HG03378 (cell line): ENCODE measurements around the gene DTD1.
"Not testable (repeated sequence)": the region's sequence is repeated elsewhere in the genome, so short reads cannot be mapped to it uniquely, and the experiment has no call there.

ENCODE experiments used
- ATAC-seq: cut with Tn5 transposase; IDR thresholded peaks from one replicate; pipeline ENCODE4 v1.9.1; 2021; ENCODE audit warnings: mild to moderate bottlenecking, moderate library complexity; ENCODE audit not compliant: unreplicated experiment

The DTD1 gene

DNA sequence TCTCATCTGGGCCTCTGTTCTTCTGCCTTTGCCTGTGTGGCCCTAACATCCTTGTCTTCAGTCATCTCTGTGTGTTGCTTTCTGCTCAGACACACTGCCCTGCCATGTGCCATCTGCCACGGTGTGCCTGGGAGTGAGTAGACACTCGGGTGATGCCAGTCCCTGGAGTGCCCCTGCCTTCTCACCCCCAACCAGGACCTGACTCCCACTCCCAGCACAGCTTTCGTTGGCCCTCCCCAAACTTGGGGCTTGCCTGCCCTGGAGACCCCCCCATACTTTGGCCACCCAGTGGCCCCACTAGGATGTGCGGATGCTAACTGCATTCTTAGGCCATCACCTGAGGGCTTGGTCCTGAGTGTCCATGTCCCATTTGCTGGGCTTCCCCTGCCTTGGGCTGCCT lies 149.3 kb downstream of the DTD1 start:
- ATAC-seq = no peak

DNA sequence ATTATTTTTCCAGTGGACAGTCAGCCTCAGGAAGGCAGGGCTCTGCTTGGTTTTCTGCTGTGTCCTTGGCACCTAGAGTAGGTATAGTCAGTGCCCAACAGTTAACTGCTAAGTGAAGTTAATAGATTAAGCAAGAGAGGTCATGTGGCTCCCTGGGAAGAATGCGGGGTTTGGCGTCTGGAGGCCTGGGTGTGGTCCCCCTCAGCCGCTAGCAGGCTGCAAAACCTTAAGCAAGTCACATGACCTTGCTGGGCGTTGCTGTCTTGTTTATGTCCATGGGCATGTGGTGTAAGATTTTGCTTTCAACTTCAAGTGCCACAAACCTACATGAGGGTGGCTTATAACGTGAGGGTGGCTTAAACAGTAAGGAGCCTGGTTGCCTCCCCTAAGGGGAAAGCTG lies 150.2 kb downstream of the DTD1 start:
- no peak for ATAC-seq

DNA sequence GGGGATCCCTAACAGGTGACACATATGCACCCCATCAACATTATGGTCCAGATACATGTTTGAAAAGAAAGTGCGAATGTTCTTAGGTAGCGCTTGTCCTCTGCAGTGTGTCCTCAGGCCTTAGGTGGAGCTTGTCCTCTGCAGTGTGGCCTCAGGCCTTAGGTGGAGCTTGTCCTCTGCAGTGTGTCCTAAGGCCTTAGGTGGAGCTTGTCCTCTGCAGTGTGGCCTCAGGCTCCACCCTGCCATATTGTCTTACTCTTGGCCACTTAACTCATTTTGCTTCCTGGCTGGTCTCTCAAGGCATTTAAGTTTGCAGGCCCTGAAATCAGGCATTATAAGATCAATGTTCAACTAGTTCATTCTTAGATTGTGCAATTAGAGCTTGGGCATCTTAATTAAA lies 151.0 kb downstream of the DTD1 start:
- ATAC-seq = no peak

DNA sequence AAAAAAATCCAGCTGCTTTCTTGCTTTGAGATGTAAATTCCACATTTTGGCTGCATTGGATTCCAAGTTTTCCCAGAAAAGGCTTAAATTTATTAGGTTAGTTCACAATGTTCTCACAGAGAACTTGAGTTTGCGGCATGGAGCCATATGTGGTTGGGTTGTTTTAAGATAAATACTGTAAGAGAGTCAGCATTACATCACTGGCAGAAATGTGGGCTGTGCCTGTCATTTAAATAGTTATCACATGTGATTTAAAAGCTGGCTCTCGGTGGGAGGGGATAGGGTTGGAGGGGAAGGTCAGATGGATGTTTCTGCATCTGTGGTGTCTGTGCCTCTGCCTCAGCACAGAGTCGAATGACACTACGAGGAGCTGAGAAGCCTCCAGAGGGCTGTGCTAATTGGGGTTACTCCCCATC lies 151.9 kb downstream of the DTD1 start:
- no peak for ATAC-seq

DNA sequence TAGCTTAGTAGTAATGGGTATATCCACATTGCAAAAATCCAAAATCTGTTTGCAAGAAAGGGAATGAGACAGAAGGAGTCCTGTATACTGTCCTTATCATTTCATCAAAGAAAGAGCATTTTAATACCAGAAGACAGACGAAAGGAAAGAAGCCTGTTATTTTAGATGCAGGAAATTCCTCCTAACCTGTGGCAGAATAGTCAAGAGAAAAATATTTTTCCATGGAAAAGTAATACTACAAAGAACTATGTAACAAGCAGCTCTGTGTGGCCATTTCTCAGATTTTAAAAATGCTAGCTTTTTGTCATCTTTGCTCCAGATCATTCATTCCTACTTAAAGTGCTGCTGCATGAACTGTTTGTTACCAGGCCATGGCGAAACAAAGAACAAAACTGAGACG lies 152.9 kb downstream of the DTD1 start:
- ATAC-seq = no peak

DNA sequence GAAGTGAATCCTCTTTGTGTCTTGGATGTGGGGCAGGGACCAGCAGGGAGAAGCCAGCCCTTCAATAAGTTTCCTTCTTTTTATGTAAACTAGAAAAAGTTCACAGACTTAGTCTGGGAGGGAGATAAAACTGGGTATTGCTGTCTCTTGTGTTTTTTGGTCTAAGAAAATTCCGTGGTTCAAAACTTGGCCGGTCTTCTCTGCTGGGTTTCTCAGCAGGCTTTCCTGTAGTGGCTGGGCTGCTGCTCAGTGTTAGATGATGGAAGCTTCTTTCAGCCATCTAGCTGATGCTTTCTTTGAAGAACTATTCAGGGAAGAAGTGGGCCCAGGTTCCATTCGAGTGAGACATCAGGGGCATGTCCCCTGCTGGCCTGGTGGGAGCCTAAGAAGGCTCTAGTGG lies 155.0 kb downstream of the DTD1 start:
- ATAC-seq = no peak

DNA sequence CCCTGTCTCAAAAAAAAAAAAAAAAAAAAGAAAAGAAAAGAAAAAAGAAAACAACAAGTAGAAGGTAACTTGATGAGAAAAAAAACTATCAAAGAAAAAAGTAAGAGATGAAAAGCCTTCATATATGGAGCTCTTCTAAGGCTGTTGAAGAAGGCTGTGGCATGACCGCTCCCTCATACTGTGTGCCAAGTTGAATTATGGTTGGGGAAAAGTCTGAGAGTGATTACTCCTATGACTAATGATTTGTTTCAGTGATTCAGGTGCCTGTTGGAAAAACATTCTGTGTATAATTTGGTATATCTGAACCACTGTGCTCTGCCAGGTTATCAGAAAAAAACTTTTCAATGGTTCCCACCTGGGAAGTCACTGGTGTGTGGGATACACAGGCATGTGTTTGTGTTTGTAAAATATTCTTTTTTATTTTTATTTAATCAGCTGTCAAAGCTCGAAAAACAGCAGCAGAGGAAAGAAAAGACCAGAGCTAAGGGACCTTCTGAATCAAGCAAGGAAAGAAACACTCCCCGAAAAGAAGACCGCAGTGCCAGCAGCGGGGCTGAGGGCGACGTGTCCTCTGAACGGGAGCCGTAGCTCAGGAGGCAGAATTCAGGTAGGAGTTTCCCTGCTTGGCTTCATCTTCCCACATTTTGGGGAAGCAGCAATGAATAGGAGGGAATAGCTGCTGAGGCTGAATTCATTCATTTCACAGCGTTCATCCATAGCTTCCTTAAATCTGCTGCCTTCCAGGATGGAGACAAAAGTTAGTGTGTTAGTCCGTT lies 156.0 kb downstream of the DTD1 start:
- ATAC-seq = no peak

DNA sequence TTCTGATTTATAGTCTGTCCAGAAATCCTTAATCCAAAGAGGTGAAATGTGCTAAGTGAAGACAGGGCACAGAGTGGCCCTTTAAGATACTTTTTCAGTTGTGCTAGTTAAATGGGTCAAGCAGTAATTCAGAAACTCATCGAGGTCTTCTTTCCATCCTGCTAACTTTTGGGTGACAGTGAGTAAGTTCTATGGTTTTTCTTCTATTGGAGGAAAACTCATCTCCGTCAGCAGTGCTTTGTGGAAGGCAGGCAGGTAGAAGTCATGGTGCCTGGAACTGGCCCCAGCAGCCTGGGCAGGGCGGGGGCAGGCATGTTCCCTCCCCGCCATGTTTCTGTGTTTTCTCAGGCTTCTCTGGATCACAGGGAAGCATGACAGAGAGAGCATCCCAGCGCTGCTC lies 159.2 kb downstream of the DTD1 start:
- no peak for ATAC-seq

DNA sequence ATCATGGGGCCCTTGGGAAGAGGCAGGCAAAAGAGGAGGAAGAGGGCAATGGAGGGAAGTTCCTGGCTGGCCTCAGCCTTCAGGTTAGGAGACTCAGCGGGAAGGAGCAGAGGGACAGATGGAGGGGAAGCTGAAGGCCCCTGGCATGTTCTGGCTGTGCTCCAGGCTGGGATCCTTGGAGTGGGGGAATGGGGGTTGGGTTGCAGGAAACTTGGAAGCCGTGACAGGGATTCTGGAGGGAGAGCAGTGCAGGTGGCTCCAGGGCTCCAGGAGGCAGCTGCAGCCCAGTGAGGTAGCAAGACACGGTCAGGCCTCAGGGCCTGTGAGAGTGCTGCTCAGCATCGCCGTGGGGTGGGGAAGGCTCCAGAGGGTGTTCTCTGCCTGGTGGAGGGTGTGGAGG lies 161.1 kb downstream of the DTD1 start:
- no peak for ATAC-seq

DNA sequence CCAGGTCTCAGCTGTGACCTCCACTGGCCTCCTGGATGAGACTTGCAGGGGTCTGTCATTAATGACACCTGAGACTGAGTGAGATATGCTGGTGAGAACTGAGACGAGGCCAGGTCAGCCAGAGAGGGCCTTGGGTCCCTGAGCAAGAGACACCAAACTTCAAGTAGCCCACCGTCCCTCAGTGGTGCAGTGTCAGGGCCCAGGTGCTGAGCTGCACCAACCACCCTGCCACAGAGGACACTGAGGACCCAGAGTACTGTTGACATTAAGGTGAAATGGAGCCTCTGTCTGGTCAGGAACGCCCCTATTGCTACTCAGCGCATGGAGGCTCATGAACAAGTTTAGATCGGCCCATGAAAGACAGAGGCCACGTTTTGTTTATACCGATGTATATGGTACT lies 161.7 kb downstream of the DTD1 start:
- no peak for ATAC-seq

DNA sequence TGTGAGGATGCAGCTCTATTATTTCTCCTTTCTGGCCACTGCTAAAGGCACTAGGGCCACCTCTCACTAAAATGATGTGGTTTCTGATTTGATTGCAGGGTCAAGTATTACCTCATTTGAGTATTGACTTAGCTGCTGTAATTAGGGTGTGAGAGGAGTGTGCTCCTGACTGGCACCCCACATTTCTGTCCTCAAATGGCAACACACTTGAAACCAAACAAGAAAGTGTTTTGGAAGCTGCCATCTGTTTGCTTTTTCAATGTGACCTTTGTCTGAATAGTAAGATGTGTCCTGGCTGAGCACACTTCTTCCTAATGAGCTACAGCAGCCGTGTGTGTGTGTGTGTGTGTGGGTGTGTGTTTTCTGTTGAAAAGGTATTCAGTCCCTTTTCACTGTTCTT lies 162.9 kb downstream of the DTD1 start:
- ATAC-seq = no peak

DNA sequence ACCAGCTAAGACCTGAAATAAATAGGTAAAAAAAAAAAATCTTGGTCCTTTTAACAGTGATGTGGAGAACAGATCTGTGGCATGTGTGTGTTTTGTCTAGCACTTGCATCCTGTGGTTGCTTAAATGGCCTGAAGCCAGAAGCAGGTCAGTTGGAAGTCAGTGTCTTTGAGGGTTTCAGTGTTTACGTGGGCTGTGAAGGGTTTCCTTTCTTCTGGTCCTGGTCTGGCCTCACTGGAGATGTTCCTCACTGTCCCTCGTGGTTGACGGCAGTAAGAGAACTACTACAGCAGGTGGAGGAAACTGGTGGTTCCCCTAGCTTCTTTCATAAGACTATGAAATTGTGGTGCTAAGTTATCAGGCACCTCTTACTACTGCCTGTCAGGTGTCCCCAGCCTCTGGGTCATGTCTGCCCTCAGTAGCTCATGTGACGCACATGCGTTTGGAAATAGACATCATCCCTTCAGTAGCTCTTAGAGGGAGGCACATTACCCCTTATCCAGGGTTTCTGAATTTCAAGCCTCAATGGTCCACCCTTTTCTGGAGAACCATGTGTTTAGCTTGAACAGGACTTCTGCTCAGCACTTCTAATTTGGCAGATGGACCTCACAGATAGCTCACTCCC lies 166.3 kb downstream of the DTD1 start:
- peak; percentile 99 for ATAC-seq

DNA sequence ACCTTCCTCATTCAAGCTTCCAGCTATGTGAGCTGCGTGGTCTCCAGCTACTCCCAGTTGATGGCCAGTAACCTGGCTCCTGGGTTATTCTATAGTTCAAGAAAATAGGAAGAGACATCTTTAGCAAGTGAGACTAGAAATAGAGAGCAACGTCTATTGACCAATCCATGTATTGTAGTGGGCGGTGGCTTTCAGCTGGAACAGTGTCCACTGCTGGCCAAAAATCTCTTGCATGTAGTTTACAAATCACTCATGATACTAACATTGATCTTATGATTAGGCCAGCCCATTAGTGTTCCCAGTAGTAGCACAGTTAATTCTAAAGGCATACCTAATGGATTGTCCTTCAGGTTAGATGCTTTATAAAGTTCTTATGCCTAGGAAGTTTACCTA lies 166.8 kb downstream of the DTD1 start:
- no peak for ATAC-seq

DNA sequence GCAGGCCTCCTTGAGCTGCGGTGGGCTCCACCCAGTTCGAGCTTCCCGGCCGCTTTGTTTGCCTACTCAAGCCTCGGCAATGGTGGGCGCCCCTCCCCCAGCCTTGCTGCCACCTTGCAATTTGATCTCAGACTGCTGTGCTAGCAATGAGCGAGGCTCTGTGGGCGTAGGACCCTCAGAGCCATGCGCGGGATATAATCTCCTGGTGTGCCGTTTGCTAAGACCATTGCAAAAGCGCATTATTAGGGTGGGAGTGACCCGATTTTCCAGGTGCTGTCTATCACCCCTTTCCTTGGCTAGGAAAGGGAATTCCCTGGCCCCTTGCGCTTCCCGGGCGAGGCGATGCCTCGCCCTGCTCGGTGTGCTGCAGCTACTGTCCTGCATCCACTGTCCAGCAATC lies 173.0 kb downstream of the DTD1 start:
- not testable (repeated sequence) for ATAC-seq

DNA sequence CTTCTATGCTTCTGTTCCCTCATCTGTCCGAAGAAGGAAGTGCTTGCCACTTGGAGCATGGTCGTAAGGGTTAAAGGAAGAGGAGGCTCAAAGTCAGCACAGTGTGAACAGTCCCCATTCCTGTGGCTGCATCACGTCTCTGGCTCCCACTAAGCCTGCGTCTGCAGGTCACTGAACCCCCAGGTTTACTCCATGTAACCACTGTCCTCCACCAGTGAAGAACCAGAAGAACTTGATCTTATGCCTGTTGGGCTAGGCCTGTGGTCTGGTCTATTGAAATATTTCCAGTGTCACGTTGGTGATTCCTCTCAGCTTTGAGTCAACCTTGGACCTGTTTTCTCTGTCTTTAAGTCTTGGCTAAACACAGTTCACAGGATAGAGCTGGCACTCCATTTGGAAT lies 179.8 kb downstream of the DTD1 start:
- no peak for ATAC-seq

DNA sequence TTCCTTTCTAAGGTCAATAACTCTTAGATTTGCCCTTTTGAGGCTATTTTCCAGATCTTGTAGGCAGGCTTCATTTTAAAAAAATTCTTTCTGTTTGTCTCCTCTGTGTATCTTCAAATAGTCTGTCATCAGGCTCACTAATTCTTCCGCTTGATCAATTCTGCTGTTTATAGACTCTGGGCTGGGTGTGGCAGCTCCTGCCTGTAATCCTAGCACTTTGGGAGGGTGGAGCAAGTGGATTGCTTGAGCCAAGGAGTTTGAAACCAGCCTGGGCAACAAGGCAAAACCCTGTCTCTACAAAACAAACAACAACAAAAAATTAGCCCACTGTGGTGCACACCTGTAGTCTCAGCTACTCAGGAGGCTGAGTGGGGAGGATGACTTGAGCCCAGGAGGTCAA lies 185.7 kb downstream of the DTD1 start:
- ATAC-seq = no peak

DNA sequence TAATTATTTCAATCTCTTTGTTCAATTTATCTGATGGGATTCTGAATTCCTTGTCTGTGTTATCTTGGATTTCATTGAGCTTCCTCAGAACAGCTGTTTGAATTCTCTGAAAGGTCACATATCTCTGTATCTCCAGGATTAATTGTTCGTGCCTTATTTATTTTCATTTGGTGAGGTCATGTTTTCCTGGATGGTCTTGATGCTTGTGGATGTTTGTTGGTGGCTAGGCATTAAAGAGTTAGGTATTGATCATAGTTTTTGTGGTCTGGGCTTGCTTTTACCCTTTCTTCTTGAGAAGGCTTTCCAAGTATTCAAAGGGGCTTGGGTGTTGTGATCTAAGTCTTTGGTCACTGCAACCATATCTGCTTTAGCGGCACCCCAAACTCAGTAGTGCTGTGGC lies 186.4 kb downstream of the DTD1 start:
- ATAC-seq = no peak

DNA sequence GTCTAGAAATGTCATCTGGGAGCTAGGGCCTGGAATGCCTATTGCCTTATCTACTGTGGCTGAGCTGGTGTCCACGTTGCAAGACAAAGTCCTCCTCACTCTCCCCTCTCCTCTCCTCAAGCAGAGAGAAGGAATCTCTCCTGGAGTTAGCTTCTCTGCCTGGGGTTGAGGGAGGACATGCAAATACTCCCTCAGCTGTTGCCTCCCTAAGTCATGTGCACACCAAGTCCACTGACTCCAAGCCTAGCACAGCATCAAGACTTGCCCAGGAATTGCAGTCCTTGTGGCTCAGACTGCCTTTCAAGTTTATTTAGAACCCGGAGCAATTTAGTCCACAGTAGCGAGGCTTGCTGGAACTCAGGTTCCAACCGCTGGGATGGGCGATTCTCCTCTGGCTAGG lies 187.8 kb downstream of the DTD1 start:
- no peak for ATAC-seq

DNA sequence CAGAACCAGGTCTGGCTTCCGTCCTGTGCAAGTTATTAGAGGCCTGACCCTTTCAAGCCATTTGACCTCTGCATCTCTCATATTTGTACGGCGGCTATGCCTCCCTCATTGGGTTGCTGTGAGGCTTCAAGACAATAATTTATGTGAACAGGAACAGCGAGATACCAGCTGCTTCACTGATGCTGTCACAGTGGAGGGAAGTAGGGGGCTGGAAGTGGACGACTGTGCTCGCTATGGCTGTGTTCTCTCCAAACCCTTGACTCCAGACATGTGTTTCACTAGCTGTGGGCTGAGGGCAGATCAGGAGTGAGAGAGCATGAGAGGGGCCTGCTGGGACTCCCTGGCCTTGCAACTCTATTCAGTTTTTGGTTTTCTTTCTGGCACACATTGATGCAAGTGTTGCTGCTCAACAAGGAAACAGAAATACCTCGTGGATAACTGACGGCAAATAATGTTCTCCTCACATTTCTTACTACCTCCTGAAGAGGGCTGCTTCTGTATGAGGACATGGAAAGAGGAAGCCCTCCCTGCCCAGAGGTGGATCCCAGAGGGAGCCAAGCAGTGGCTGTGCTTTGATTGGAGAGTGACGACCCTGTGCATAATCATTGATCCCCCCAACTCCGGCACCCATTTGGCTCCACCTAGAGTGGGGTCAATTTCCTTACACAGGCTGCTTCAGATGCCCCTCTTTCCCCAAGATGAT lies 191.0 kb downstream of the DTD1 start:
- no peak for ATAC-seq

DNA sequence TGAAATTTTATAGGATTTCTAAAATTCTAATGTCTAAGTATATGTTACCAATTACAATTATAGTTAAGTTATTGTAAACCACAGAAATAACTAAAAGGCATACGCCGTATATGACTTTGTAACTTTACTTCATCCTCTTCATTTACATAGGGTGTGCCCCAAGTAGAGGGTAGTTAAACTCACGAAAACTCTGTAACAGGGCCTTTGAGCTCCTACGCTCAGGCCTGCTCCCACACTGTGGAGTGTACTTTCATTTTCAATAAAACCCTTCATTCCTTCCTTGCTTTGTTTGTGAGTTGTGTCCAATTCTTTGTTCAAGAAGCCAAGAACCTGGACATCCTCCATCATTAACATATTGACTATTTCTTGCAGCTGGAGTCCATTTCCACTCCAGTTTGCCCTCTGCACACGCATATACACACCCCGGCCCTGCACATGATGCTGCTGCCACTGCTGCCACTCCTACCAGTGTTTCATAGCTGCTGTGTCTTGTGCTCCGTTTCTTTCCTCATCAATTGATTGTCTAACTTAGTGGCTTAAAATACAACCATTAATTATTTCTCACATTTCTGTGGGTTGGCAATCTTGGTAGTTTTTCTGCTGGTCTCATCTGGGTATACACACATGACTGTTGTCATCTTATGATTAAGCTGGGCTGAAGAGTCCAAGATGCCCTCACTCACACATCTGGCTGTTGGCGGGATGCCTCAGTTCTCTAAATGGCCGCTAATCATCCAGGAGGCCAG lies 192.7 kb downstream of the DTD1 start:
- no peak for ATAC-seq

DNA sequence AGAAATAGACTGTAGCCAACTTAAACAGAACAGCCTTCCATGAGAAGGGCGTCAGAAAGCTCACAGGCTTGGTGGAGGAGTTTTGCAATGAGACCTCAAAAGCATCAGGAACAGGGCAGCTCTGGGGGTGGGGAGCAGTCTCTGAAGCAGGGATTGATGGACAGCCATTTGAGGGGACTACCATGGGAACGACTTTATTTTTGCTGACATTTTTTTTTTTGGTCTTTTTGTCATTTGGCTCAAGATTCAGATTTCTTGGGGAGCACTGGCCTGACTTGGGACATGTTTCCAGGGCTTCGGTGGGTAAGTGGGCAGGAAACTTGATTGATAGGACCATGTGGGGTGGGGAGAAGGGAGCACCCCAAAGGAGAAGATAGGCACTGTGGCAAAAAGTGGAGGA lies 193.7 kb downstream of the DTD1 start:
- ATAC-seq = no peak
